ENCODE data around the gene CPA3. TPM values are rescaled to one million over a fixed set of nuclear protein-coding genes. Genes with fewer than 3 reads are reported as not detected.

CPA3 gene
- total RNA-seq, 1 donor from 2014 or later, result not detected

- Mint-ChIP-seq H3K27me3 (ENCODE audit: low read depth) (peaks cover 10% of the 10 kb centered on the region), H3K36me3 (ENCODE audit: low read depth) (no peaks in the 10 kb centered on the region)
Measured at GRCh38 chr3:148906667-148907066, 41.6 kb downstream of the CPA3 start.

DNA sequence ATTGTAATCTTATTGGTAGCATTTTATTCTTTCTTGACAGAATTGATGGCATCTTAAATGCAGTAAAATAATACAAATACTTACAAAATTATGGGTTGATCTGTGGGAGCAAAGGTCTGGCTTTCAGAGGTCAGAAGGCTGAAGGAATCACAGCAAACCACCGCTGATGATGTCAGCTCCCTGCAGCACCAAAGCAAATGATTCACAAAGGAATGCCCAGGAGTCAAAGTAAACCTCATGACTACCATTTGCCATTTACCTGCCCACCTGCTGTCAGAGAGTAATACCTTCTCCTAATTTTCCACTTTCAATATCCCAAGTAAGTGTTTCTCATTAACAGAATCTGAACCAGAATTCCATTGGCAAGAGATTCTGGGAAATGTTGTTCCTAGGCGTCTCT, 46.1 kb downstream of the CPA3 start:
- no peak for TF ChIP-seq CTCF (IDR thresholded peaks at IDR 0.05)
- H3K4me3 Mint-ChIP-seq (ENCODE audit: unreplicated experiment), result no peak overlapping the region
- H3K27ac Mint-ChIP-seq (ENCODE audit: unreplicated experiment), result no peak overlapping the region
- no peaks in the 10 kb centered on the region for H3K4me1 Mint-ChIP-seq (ENCODE audit: low read depth)
- peaks cover 6% of the 10 kb centered on the region for H3K27me3 Mint-ChIP-seq (ENCODE audit: low read depth)
- DNase-seq (ENCODE audit: low spot score), result no peak
- no peaks in the 10 kb centered on the region for H3K9me3 Mint-ChIP-seq (ENCODE audit: low read depth)
- no peaks in the 10 kb centered on the region for H3K36me3 Mint-ChIP-seq (ENCODE audit: low read depth)

More at GRCh38 chr3:148906667-148907066, 41.6 kb downstream of the CPA3 start:
- no peak for TF ChIP-seq CTCF (IDR thresholded peaks at IDR 0.05)
- Mint-ChIP-seq H3K27ac (ENCODE audit: unreplicated experiment) (no peak overlapping the region), H3K4me1 (ENCODE audit: low read depth) (peaks cover 20% of the 10 kb centered on the region), H3K9me3 (ENCODE audit: low read depth) (no peaks in the 10 kb centered on the region), H3K4me3 (ENCODE audit: unreplicated experiment) (no peak overlapping the region)
- no peak for DNase-seq (ENCODE audit: low spot score)

DNA sequence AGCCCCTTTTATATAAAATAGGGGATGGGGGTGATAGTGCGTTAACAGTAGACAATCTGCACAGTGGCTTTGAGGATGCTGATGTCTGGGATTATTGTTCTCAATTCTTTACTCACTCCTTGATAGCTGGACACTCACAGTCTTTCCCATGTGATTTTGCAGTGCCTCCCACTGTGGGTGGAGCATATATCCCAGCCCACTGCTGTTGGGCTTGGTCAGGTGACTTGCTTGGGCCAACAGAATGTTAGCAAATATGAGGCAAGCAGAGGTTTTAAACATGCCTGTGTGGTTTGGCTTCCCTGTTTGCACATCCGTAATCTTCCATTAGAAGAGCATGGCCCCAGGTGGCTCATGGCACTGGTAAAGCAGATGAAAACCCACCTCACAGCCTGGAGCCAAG, 46.5 kb downstream of the CPA3 start:
- no peak for TF ChIP-seq CTCF (IDR thresholded peaks at IDR 0.05)
- Mint-ChIP-seq H3K9me3 (ENCODE audit: low read depth) (no peaks in the 10 kb centered on the region), H3K4me3 (ENCODE audit: unreplicated experiment) (no peak overlapping the region), H3K27me3 (ENCODE audit: low read depth) (peaks cover 4% of the 10 kb centered on the region), H3K27ac (ENCODE audit: unreplicated experiment) (no peak overlapping the region), H3K4me1 (ENCODE audit: low read depth) (no peaks in the 10 kb centered on the region), H3K36me3 (ENCODE audit: low read depth) (no peaks in the 10 kb centered on the region)
- no peak for DNase-seq (ENCODE audit: low spot score)

DNA sequence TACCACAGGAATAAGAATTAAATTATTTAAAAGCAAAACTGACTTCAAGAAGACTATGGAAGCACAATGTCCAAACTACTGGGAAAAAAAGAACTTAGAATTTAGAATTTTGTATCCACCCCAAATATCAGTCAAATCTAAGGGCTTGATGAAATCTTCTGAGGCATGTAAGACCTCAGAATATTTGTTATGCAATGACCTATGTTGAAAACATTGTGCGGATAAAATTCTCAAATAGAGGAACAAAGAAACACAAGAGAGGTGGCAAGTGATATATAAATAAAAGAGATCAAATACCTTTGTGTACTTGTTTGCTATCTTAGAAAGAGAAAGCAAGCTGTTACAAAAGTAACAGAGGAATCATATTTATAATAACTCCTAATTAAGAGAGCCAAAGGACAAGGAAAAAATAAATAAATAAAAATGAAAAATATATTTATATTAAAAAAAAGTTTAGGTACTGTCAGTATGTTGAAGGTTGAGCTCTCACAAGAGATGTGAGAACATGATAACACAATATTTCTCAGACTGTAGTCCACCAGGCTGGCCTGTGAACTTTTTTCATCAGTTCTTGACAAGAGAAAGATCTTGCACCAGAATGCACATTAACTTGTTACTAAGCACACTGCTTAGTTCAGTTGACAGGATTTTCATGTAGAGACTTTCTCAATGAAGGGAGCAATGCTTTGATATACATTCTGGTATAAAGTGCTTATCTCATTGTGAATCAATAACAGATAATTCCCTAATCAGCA, 50.0 kb downstream of the CPA3 start:
- Mint-ChIP-seq H3K27me3 (ENCODE audit: low read depth) (no peaks in the 10 kb centered on the region), H3K27ac (ENCODE audit: unreplicated experiment) (no peak overlapping the region), H3K4me1 (ENCODE audit: low read depth) (no peaks in the 10 kb centered on the region), H3K4me3 (ENCODE audit: unreplicated experiment) (no peak overlapping the region), H3K36me3 (ENCODE audit: low read depth) (no peaks in the 10 kb centered on the region), H3K9me3 (ENCODE audit: low read depth) (peaks cover 4% of the 10 kb centered on the region)
- TF ChIP-seq CTCF (IDR thresholded peaks at IDR 0.05), result no peak
- DNase-seq (ENCODE audit: low spot score), result no peak

DNA sequence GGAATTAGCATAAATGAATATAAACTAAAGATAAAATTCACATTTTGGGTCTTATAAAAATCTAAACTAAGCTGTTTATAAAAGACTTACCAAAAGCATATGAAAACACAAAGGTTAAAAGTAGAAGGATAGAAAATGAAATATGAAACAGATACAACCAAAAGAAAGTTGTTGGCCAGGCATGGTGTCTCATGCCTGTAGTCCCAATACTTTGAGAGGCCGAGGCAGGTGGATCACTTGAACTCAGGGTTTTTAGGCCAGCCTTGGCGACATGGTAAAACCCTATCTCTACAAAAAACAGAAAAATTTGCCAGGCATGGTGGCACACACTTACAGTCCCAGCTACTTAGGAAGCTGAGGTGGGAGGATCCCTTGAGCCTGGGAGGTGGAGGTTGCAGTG, 51.0 kb downstream of the CPA3 start:
- H3K9me3 Mint-ChIP-seq (ENCODE audit: low read depth), result peaks cover 6% of the 10 kb centered on the region
- H3K27ac Mint-ChIP-seq (ENCODE audit: unreplicated experiment), result no peak overlapping the region
- peaks cover 2% of the 10 kb centered on the region for H3K36me3 Mint-ChIP-seq (ENCODE audit: low read depth)
- no peaks in the 10 kb centered on the region for H3K4me1 Mint-ChIP-seq (ENCODE audit: low read depth)
- DNase-seq (ENCODE audit: low spot score), result no peak
- no peak for TF ChIP-seq CTCF (IDR thresholded peaks at IDR 0.05)
- H3K4me3 Mint-ChIP-seq (ENCODE audit: unreplicated experiment), result no peak overlapping the region
- no peaks in the 10 kb centered on the region for H3K27me3 Mint-ChIP-seq (ENCODE audit: low read depth)

Measured in chondrocyte (in vitro differentiated cells).